HCT116 (cell line): ENCODE results near the gene CYBA.

ENCODE experiments used
- CEBPB ChIP-seq: IDR thresholded peaks from 2 replicates; pipeline ENCODE4 v1.6.1; 2012; ENCODE audit warnings: low read depth
- EZH2 ChIP-seq: fragments of 200-600 bp; sonication (generic); IDR thresholded peaks from 2 replicates; pipeline ENCODE4 v1.6.1; 2017; ENCODE audit warnings: antibody characterized with exemption, mixed run types
- POLR2A ChIP-seq: IDR thresholded peaks from 2 replicates; pipeline ENCODE4 v1.7.0; 2011; ENCODE audit warnings: borderline replicate concordance; ENCODE audit not compliant: insufficient read depth, insufficient read length; ENCODE audit errors: extremely low read depth
- TF ChIP-seq, protein P1 (sequence below), 3 experiments: fragments of 200-600 bp in 1 of 3; sonication (generic) in 1 of 3; IDR thresholded peaks in 2 of 3; conservative IDR thresholded peaks in 1 of 3; 2 replicates each; pipeline ENCODE4 v1.5.1; 2012 to 2017; ENCODE audit warnings: low read depth in 2 of 3, low read length in 2 of 3, antibody characterized with exemption in 1 of 3, borderline replicate concordance in 1 of 3, control low read depth in 1 of 3, mild to moderate bottlenecking in 1 of 3, mixed read lengths in 1 of 3, mixed run types in 1 of 3, moderate library complexity in 1 of 3; ENCODE audit not compliant: insufficient read depth in 1 of 3
- TF ChIP-seq, protein P2 (sequence below): IDR thresholded peaks from 2 replicates; pipeline ENCODE4 v1.6.1; 2012
- TF ChIP-seq, protein P3 (sequence below): IDR thresholded peaks from 2 replicates; pipeline ENCODE4 v1.6.1; 2011; ENCODE audit warnings: mild to moderate bottlenecking, low read length, moderate library complexity; ENCODE audit not compliant: insufficient replicate concordance; ENCODE audit errors: extremely low read depth

DNA sequence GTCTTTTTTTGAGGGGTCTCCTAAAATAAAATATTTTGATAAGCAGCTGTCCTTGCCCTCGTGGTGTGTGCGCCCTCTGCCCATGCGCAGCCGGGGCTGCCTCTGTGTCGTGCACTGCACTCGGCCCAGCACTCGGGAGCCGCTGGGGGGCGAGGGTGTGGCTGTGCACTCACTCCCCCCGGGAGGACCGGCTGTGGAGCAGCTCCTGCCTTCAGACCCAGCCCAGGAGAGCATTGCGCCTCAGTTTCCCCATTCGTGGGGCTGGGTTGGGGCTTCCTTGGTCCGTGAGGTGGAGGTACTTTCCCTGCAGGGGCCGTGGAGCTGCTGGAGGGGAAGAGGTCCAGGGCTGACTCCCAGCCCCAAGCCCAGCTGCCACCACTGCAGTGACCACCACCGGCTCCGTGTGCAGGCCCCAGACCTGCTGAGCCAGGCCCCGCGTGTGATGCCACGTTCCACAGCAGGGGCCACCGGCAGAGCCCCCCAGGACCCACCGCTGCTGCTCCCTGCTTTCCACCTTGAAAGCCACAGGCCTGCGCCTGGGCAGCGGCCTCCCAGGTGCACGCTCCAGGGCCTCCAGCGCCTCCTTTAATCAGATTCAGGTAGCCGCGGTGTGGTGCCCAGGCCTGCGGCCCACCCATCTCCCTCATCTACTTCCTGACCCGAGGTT lies 18.8 kb downstream of the CYBA start:
- TF ChIP-seq, protein P1, sequence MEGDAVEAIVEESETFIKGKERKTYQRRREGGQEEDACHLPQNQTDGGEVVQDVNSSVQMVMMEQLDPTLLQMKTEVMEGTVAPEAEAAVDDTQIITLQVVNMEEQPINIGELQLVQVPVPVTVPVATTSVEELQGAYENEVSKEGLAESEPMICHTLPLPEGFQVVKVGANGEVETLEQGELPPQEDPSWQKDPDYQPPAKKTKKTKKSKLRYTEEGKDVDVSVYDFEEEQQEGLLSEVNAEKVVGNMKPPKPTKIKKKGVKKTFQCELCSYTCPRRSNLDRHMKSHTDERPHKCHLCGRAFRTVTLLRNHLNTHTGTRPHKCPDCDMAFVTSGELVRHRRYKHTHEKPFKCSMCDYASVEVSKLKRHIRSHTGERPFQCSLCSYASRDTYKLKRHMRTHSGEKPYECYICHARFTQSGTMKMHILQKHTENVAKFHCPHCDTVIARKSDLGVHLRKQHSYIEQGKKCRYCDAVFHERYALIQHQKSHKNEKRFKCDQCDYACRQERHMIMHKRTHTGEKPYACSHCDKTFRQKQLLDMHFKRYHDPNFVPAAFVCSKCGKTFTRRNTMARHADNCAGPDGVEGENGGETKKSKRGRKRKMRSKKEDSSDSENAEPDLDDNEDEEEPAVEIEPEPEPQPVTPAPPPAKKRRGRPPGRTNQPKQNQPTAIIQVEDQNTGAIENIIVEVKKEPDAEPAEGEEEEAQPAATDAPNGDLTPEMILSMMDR (IDR thresholded peaks at IDR 0.05 in 2 of 3, conservative IDR thresholded peaks at IDR 0.05 in 1 of 3; ENCODE audit: borderline replicate concordance in 1 of 3, insufficient read depth in 1 of 3, low read depth in 2 of 3, low read length in 2 of 3) = no peak
- no peak for TF ChIP-seq CEBPB
- TF ChIP-seq, protein P2, sequence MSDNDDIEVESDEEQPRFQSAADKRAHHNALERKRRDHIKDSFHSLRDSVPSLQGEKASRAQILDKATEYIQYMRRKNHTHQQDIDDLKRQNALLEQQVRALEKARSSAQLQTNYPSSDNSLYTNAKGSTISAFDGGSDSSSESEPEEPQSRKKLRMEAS = no peak
- TF ChIP-seq, protein P3, sequence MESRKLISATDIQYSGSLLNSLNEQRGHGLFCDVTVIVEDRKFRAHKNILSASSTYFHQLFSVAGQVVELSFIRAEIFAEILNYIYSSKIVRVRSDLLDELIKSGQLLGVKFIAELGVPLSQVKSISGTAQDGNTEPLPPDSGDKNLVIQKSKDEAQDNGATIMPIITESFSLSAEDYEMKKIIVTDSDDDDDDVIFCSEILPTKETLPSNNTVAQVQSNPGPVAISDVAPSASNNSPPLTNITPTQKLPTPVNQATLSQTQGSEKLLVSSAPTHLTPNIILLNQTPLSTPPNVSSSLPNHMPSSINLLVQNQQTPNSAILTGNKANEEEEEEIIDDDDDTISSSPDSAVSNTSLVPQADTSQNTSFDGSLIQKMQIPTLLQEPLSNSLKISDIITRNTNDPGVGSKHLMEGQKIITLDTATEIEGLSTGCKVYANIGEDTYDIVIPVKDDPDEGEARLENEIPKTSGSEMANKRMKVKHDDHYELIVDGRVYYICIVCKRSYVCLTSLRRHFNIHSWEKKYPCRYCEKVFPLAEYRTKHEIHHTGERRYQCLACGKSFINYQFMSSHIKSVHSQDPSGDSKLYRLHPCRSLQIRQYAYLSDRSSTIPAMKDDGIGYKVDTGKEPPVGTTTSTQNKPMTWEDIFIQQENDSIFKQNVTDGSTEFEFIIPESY = no peak
- no peak for TF ChIP-seq POLR2A
- no peak for TF ChIP-seq EZH2
